ENCODE measurements around the gene SF3B1. TPM values are rescaled to one million over a fixed set of nuclear protein-coding genes. Genes with fewer than 3 reads are reported as not detected.

The SF3B1 gene
- total and polyA plus RNA-seq, 2 of the 13 experiments (the other 11 are each of a cell fraction or from before 2014, with no cell fraction given): 387 to 750 TPM

GRCh38 chr2:197453914-197454398 is 19.1 kb upstream of the SF3B1 start (continued):
- TF ChIP-seq, protein P1, sequence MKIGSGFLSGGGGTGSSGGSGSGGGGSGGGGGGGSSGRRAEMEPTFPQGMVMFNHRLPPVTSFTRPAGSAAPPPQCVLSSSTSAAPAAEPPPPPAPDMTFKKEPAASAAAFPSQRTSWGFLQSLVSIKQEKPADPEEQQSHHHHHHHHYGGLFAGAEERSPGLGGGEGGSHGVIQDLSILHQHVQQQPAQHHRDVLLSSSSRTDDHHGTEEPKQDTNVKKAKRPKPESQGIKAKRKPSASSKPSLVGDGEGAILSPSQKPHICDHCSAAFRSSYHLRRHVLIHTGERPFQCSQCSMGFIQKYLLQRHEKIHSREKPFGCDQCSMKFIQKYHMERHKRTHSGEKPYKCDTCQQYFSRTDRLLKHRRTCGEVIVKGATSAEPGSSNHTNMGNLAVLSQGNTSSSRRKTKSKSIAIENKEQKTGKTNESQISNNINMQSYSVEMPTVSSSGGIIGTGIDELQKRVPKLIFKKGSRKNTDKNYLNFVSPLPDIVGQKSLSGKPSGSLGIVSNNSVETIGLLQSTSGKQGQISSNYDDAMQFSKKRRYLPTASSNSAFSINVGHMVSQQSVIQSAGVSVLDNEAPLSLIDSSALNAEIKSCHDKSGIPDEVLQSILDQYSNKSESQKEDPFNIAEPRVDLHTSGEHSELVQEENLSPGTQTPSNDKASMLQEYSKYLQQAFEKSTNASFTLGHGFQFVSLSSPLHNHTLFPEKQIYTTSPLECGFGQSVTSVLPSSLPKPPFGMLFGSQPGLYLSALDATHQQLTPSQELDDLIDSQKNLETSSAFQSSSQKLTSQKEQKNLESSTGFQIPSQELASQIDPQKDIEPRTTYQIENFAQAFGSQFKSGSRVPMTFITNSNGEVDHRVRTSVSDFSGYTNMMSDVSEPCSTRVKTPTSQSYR (CRISPR knock-in tag; IDR thresholded peaks at IDR 0.05; ENCODE audit: borderline replicate concordance): 0 out of 2 replicates have a peak, but pooled peaks have one; percentile 44
- TF ChIP-seq ZNF615 (CRISPR knock-in tag; IDR thresholded peaks at IDR 0.05; ENCODE audit: borderline replicate concordance) (peak; percentile 19; the same call in 1 of the 2 replicates), RARG (CRISPR knock-in tag; IDR thresholded peaks at IDR 0.05; ENCODE audit: low read depth) (no peak), EHMT2 (IDR thresholded peaks at IDR 0.05; ENCODE audit: borderline replicate concordance, low read depth, low read length) (peak; percentile 49; the same call in 1 of the 2 replicates), GATA4 (IDR thresholded peaks at IDR 0.05; ENCODE audit: borderline replicate concordance, low read depth) (peak; percentile 10; the same call in 1 of the 2 replicates), ZNF564 (CRISPR knock-in tag; IDR thresholded peaks at IDR 0.05) (0 out of 2 replicates have a peak, but pooled peaks have one; percentile 58), FOXP1 (IDR thresholded peaks at IDR 0.05) (no peak), FOXP1 (CRISPR knock-in tag; IDR thresholded peaks at IDR 0.05) (no peak), ZSCAN20 (CRISPR knock-in tag; IDR thresholded peaks at IDR 0.05; ENCODE audit: borderline replicate concordance) (no peak), PRDM10 (CRISPR knock-in tag; IDR thresholded peaks at IDR 0.05; ENCODE audit: low read depth) (peak; percentile 85; the same call in 1 of the 2 replicates), ZNF337 (CRISPR knock-in tag; IDR thresholded peaks at IDR 0.05; ENCODE audit: borderline replicate concordance, low read depth) (no peak), TSC22D2 (CRISPR knock-in tag; IDR thresholded peaks at IDR 0.05; ENCODE audit: borderline replicate concordance) (no peak), ZMAT3 (CRISPR knock-in tag; conservative IDR thresholded peaks at IDR 0.05) (0 out of 2 replicates have a peak, but pooled peaks have one; percentile 19), ZNF879 (CRISPR knock-in tag; IDR thresholded peaks at IDR 0.05) (no peak), ZNF768 (CRISPR knock-in tag; IDR thresholded peaks at IDR 0.05) (no peak), HOMEZ (CRISPR knock-in tag; IDR thresholded peaks at IDR 0.05; ENCODE audit: low read depth) (no peak), PRPF4 (IDR thresholded peaks at IDR 0.05; ENCODE audit: low read depth, low read length, poor library complexity, severe bottlenecking) (no peak), KLF12 (CRISPR knock-in tag; IDR thresholded peaks at IDR 0.05; ENCODE audit: borderline replicate concordance) (no peak), IKZF5 (CRISPR knock-in tag; IDR thresholded peaks at IDR 0.05) (no peak; the same call in none of the 2 replicates)
- TF ChIP-seq, protein P2, sequence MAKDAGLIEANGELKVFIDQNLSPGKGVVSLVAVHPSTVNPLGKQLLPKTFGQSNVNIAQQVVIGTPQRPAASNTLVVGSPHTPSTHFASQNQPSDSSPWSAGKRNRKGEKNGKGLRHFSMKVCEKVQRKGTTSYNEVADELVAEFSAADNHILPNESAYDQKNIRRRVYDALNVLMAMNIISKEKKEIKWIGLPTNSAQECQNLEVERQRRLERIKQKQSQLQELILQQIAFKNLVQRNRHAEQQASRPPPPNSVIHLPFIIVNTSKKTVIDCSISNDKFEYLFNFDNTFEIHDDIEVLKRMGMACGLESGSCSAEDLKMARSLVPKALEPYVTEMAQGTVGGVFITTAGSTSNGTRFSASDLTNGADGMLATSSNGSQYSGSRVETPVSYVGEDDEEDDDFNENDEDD (CRISPR knock-in tag; IDR thresholded peaks at IDR 0.05; ENCODE audit: borderline replicate concordance): no peak
